Central memory CD8-positive, alpha-beta T cell (primary cell): ENCODE measurements around the gene CCNL2.

Experiments
- ATAC-seq: fragments of 150-1000 bp; cut with Tn5 transposase; replicated peaks from 2 replicates; pipeline ENCODE4 v1.10.0; 2022; ENCODE audit warnings: mild to moderate bottlenecking, moderate FRiP score, moderate number of reproducible peaks; ENCODE audit not compliant: poor library complexity, severe bottlenecking; ENCODE audit errors: extremely low read depth
- DNase-seq, 2 donors: peaks; one replicate each; pipeline ENCODE4 v3.0.0; 2021; ENCODE audit warnings: low spot score in 2 of 2
- H3K27ac Mint-ChIP-seq: one replicate; pipeline ENCODE4 v1.8.0; 2022; ENCODE audit warnings: low read depth, mild to moderate bottlenecking, moderate library complexity, mixed read lengths
- H3K27me3 Mint-ChIP-seq: one replicate; pipeline ENCODE4 v1.8.0; 2022; ENCODE audit warnings: mixed read lengths
- H3K36me3 Mint-ChIP-seq: one replicate; pipeline ENCODE4 v1.8.0; 2022; ENCODE audit warnings: mild to moderate bottlenecking, moderate library complexity, mixed read lengths; ENCODE audit not compliant: insufficient read depth
- H3K4me1 Mint-ChIP-seq: one replicate; pipeline ENCODE4 v1.8.0; 2022; ENCODE audit warnings: mixed read lengths
- H3K4me3 Mint-ChIP-seq: one replicate; pipeline ENCODE4 v1.8.0; 2022; ENCODE audit warnings: mild to moderate bottlenecking, moderate library complexity, mixed read lengths
- H3K9me3 Mint-ChIP-seq: one replicate; pipeline ENCODE4 v1.8.0; 2022; ENCODE audit warnings: mixed read lengths

CCNL2 gene

DNA sequence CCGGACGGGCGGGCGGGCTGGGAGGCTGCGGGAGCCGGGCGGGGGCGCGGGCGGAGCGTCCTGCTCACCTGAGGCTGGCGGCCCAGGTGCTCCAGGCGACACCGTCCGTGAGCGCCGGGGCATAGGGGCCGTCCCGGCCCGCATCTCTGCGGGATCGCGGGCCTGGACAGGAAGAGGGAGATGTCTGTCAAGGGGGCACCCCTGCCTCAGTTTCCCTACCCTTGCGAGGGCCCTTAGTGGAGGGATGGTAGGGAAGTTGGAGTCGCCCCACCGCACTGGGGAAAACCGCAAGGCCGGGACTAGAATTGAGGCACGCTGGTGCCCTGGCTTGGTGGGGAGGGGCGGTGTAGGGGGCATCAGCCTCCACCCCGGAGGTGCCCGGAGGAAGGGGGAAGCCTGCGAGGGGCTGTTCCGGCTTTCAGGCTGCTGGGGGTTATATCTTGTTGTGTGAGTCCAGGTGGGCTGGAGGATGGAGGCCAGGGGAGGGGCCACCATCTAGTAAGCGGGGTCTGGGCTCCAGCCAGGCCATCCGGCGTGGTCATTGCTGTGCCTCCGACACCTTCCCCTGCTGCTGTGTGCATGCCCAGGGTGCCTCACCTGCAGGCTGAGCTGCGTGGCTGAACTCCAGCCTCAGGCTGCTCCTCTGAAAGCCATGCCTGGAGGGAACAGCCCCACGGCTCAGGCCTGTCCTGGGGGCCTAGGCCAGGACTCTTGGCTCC lies 36.9 kb upstream of the CCNL2 start:
- H3K27me3 Mint-ChIP-seq, result peaks cover 28% of the 10 kb centered on the region
- no peak overlapping the region for H3K27ac Mint-ChIP-seq
- H3K4me1 Mint-ChIP-seq, result no peaks in the 10 kb centered on the region
- H3K9me3 Mint-ChIP-seq, result no peaks in the 10 kb centered on the region
- H3K4me3 Mint-ChIP-seq, result peak overlapping the region; percentile 40
- peak; percentile 18 for ATAC-seq
- no peaks in the 10 kb centered on the region for H3K36me3 Mint-ChIP-seq
- DNase-seq, result no peak

DNA sequence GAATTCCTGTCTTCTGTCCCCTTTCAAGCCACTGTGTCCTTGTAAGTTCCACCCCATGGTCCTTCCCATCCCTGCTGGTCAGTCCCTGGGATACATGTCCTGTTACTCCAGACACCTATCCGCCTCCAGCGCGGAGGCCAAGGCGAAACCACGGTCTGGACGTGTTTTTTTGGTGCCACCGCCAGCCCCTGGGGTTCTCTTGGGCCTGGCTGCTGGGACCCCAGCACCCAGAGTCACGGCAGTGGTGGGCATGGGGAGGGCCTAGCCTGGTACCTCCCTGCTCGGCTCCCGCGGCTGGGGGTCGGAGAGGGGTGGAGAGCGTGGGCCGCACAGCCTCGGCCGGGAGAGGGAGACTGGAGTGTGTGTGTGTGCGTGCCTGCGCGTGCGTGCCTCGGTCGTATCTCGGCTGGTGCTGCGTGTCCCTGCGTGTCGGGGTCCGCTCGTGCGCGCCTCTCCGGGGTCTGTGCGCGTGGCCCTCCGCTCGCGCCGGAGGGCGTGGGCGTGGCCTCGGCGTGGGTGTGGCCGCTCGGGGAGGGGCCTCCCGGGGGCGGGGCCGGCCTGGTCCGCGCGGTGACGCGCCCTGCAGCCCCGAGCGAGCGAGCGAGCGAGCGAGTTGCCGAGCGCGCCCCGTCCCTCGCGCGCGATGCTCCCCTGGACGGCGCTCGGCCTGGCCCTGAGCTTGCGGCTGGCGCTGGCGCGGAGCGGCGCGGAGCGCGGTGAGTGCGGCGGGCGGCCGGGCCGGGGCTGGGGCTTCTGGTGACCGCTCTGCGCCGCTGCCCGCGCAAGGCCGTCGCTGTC lies 36.2 kb upstream of the CCNL2 start, which contains the start of gene VWA1:
Gene VWA1, plus strand, starts transcription at position 585 of the 798 bp plus-strand sequence. Its CDS starts 59 bp downstream, at position 644.
- no peaks in the 10 kb centered on the region for H3K9me3 Mint-ChIP-seq
- peak within 1 kb of the TSS; percentile 57 for H3K4me3 Mint-ChIP-seq
- no peaks in the 10 kb centered on the region for H3K4me1 Mint-ChIP-seq
- H3K36me3 Mint-ChIP-seq, result no peaks in the 10 kb centered on the region
- H3K27me3 Mint-ChIP-seq, result peaks cover 28% of the 10 kb centered on the region
- peak in 1 of 2 donors; percentile 41 for DNase-seq
- H3K27ac Mint-ChIP-seq, result no peak within 1 kb of the TSS
- ATAC-seq, result peak; percentile 46

- no peak for ATAC-seq
- peak overlapping the region; percentile 57 for H3K4me3 Mint-ChIP-seq
- H3K4me1 Mint-ChIP-seq, result no peaks in the 10 kb centered on the region
- no peaks in the 10 kb centered on the region for H3K36me3 Mint-ChIP-seq
- no peak overlapping the region for H3K27ac Mint-ChIP-seq
- DNase-seq, result no peak
- H3K9me3 Mint-ChIP-seq, result no peaks in the 10 kb centered on the region
- H3K27me3 Mint-ChIP-seq, result peaks cover 33% of the 10 kb centered on the region
Measured at GRCh38 chr1:1434824-1435105, 35.6 kb upstream of the CCNL2 start.

- H3K27me3 Mint-ChIP-seq, result peaks cover 38% of the 10 kb centered on the region
- no peaks in the 10 kb centered on the region for H3K4me1 Mint-ChIP-seq
- H3K9me3 Mint-ChIP-seq, result no peaks in the 10 kb centered on the region
- no peak for DNase-seq
- no peak overlapping the region for H3K4me3 Mint-ChIP-seq
- ATAC-seq, result no peak
- no peaks in the 10 kb centered on the region for H3K36me3 Mint-ChIP-seq
- H3K27ac Mint-ChIP-seq, result no peak overlapping the region
Measured at GRCh38 chr1:1434131-1434823, 35.1 kb upstream of the CCNL2 start.

DNA sequence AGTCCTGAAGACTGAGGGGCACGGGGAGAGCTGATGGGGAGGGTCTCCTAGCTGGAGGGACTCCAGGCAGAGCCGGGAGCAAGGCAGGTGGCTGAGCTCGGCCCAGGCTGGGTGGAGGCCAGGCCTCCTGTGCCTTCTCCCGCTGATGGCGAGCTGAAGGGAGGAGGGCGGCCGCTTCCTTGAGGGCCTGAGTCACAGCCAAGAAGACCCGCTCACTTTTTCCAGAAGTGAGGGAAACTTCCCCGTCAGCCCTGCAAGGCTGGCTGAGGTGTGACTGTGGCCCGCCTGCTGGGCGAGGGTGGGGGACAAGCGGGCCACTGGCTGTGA lies 34.6 kb upstream of the CCNL2 start:
- Mint-ChIP-seq H3K36me3 (no peaks in the 10 kb centered on the region), H3K4me3 (no peak overlapping the region), H3K9me3 (no peaks in the 10 kb centered on the region), H3K27ac (no peak overlapping the region), H3K4me1 (no peaks in the 10 kb centered on the region), H3K27me3 (peaks cover 40% of the 10 kb centered on the region)
- ATAC-seq (no peak), DNase-seq (no peak)

DNA sequence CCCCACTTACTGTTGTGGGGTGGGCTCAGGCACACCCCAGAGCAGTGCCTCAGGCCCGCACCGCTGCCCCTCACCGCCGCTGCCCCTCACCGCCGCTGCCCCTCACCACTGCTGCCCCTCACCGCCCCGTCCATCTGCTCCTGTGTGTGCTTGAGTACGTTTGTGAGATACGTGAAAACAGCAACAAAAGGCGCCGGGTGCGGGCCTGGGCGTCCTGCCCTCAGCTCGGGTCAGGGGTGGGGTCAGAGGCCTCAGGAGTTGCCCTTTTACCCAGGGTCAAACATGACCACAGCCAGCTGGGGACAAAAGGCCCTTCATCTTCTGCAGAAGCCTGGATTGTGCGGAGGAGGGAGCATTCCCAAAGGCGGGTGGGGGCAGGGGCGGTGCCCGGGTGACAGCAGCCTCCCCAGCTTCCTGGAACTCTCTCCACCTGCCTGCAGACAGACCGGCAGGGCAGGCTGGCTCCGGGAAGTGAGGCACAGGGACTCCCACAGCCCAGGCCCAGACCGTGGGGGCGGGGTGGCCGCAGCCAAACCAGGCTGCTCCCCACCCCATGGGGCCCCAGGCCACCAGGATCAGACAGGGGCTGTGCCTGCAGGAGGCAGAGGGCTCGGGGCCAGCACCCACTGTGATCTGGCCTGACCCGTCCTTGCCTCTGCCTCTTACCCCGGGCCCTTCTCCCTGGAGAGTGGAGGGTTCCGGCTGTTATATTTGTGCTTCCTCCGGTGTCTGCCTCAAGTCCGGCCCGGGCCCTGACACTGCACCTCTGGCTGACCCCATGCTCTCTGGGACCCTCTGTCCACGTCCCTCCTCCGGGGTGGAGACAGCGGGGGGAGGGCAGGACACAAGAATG lies 34.0 kb upstream of the CCNL2 start:
- DNase-seq (no peak), ATAC-seq (no peak)
- Mint-ChIP-seq H3K4me3 (no peak overlapping the region), H3K4me1 (no peaks in the 10 kb centered on the region), H3K9me3 (no peaks in the 10 kb centered on the region), H3K27me3 (peaks cover 46% of the 10 kb centered on the region), H3K27ac (no peak overlapping the region), H3K36me3 (no peaks in the 10 kb centered on the region)

- no peak overlapping the region for H3K27ac Mint-ChIP-seq
- H3K9me3 Mint-ChIP-seq, result no peaks in the 10 kb centered on the region
- DNase-seq (no peak), ATAC-seq (no peak)
- H3K36me3 Mint-ChIP-seq, result no peaks in the 10 kb centered on the region
- no peak overlapping the region for H3K4me3 Mint-ChIP-seq
- H3K27me3 Mint-ChIP-seq, result peaks cover 48% of the 10 kb centered on the region
- no peaks in the 10 kb centered on the region for H3K4me1 Mint-ChIP-seq
Measured at GRCh38 chr1:1432274-1432950, 33.3 kb upstream of the CCNL2 start.

DNA sequence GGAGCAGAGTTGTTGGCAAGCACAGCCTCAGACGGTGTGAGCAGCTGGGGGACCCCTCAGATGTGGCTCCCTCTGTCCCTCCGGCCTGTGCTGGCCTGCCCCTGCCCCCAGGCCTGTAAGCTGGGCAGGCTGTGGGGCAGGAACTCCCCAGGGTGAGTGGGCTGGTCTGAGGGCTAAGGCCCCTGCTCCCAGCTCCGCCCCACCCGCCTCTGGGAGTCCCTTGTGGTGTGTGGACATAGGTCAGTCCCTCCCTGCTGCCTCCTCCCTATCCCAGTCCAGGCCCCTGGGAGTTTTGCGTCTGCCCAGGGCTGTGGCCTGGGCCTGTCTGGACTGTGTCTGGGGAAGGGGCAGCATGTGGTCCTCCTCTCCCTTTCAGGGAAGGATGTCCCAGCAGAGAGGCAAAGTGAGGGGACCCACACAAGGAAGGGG lies 32.7 kb upstream of the CCNL2 start:
- H3K36me3 Mint-ChIP-seq, result no peaks in the 10 kb centered on the region
- no peak for ATAC-seq
- no peak overlapping the region for H3K4me3 Mint-ChIP-seq
- no peaks in the 10 kb centered on the region for H3K9me3 Mint-ChIP-seq
- H3K27me3 Mint-ChIP-seq, result peaks cover 48% of the 10 kb centered on the region
- H3K4me1 Mint-ChIP-seq, result no peaks in the 10 kb centered on the region
- no peak overlapping the region for H3K27ac Mint-ChIP-seq
- DNase-seq, result no peak

DNA sequence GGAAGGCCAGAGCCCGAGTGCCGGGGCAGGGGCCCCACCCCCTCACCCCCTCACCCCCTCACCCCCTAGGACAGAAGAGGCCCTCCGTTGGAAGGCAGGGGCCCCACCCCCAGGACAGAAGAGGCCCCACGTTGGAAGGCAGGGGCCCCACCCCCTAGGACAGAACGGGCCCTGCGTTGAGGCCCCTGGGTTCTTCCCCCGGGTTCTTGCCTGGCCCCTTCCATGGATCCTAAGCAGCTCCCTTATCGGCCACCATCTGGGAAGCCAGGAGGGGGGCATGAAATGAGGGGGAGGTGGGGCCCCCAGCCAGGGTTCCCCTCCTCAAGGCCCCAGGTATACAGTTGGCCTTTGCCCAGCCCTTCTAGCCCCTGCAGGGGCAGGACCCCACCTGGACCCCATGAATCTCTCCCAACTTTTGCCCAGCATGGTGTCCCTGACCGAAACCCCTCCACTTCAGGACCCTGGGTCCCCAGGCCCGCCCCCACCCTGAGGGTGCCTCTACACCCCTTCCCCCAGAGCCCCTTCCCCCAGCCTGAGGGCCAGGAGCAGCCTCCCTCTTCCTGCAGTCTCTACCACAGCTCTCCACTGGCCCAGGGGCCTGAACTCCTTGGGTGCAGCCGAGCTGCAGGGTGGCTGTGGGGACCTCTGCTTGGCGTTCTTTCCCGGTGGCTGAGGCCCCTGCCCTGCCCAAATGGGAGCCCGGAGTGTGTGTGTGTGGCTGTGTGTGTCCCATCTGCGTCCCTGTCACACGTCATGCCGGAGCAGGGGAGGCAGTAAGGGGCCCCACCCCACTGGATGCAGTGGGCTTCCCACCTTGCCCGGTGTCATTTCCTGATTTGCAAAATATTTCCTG lies 32.1 kb upstream of the CCNL2 start:
- DNase-seq, result no peak
- no peak overlapping the region for H3K27ac Mint-ChIP-seq
- no peaks in the 10 kb centered on the region for H3K9me3 Mint-ChIP-seq
- H3K27me3 Mint-ChIP-seq, result peaks cover 42% of the 10 kb centered on the region
- ATAC-seq, result no peak
- no peak overlapping the region for H3K4me3 Mint-ChIP-seq
- H3K36me3 Mint-ChIP-seq, result no peaks in the 10 kb centered on the region
- no peaks in the 10 kb centered on the region for H3K4me1 Mint-ChIP-seq

DNA sequence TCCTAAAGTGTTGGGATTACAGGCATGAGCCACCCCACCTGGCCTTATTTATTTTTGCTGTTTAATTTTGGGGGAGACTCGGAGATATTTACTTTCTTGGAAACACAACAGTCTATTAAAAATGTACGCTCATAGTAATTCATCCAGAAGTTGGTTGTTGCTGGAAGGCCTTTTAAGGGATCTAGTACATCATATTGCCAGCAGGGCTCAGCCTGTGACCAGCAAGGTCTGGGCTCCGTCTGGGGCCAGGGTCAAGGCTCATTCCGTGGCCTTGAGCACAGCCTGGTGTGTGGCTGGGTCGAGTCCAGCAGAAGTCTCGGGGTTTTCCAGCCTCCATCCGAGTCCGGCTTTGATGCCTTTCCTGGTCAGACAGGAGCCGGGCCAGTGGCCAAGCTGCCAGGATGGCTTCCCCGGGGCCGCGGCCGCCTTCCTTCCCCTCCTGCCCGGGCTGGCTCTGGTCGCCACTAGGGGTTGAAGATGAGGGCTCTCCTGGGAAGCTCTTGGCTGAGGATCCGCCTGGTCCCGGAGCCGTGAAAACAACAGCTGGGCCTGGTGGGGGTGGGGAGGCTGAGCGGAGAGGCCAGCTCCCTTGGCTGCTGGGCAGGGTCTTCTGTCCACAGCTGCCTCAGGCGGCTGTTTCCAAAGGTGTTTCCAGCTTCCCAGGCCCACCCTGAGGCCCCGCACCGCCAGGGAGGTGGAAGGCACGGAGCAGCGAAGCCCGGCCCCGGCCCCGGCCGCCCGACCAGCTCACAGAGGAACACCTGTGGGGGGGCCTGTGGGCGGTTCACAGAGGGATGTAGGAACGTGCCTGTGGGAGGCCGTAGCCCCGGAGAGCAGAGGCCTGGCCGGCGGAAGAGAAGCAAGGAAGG lies 31.2 kb upstream of the CCNL2 start:
- no peak overlapping the region for H3K4me3 Mint-ChIP-seq
- ATAC-seq (no peak), DNase-seq (no peak)
- H3K36me3 Mint-ChIP-seq, result no peaks in the 10 kb centered on the region
- H3K4me1 Mint-ChIP-seq, result no peaks in the 10 kb centered on the region
- H3K27ac Mint-ChIP-seq, result no peak overlapping the region
- H3K27me3 Mint-ChIP-seq, result peaks cover 39% of the 10 kb centered on the region
- H3K9me3 Mint-ChIP-seq, result no peaks in the 10 kb centered on the region

GRCh38 chr1:1429671-1430073 lies 30.5 kb upstream of the CCNL2 start:
- no peaks in the 10 kb centered on the region for H3K9me3 Mint-ChIP-seq
- H3K4me3 Mint-ChIP-seq, result no peak overlapping the region
- H3K27me3 Mint-ChIP-seq, result peaks cover 38% of the 10 kb centered on the region
- ATAC-seq, result no peak
- DNase-seq, result no peak
- no peak overlapping the region for H3K27ac Mint-ChIP-seq
- H3K4me1 Mint-ChIP-seq, result no peaks in the 10 kb centered on the region
- no peaks in the 10 kb centered on the region for H3K36me3 Mint-ChIP-seq
